ENCODE measurements around the gene ALOXE3. TPM values are rescaled to one million over a fixed set of nuclear protein-coding genes. Genes with fewer than 3 reads are reported as not detected.
"Not testable (repeated sequence)": the region's sequence is repeated elsewhere in the genome, so short reads cannot be mapped to it uniquely, and the experiment has no call there.

The ALOXE3 gene
- total RNA-seq, 1 donor from 2014 or later: 0.47 TPM

GRCh38 chr17:8069587-8069860 lies 48.8 kb downstream of the ALOXE3 start:
- no peak for DNase-seq

- no peak for DNase-seq
Measured at GRCh38 chr17:8068736-8069586, 49.4 kb downstream of the ALOXE3 start.

- no peak for DNase-seq
Measured at GRCh38 chr17:8067806-8068205, 50.5 kb downstream of the ALOXE3 start.

GRCh38 chr17:8066841-8067775 lies 51.2 kb downstream of the ALOXE3 start:
- DNase-seq: no peak

- no peak for DNase-seq
Measured at GRCh38 chr17:8064561-8065019, 53.7 kb downstream of the ALOXE3 start.

- no peak for DNase-seq
Measured at GRCh38 chr17:8063761-8064534, 54.4 kb downstream of the ALOXE3 start.

- DNase-seq: no peak
Measured at GRCh38 chr17:8062807-8063483, 55.4 kb downstream of the ALOXE3 start.

GRCh38 chr17:8062435-8062806 lies 55.9 kb downstream of the ALOXE3 start:
- no peak for DNase-seq

- DNase-seq: not testable (repeated sequence)
Measured at GRCh38 chr17:8061851-8062250, 56.5 kb downstream of the ALOXE3 start.

GRCh38 chr17:8060274-8060673 lies 58.0 kb downstream of the ALOXE3 start:
- no peak for DNase-seq

- DNase-seq: no peak
Measured at GRCh38 chr17:8059131-8059530, 59.2 kb downstream of the ALOXE3 start.

- no peak for DNase-seq
Measured at GRCh38 chr17:8057691-8058114, 60.6 kb downstream of the ALOXE3 start.

GRCh38 chr17:8056976-8057625 lies 61.2 kb downstream of the ALOXE3 start:
- DNase-seq: no peak

GRCh38 chr17:8056232-8056975 lies 61.9 kb downstream of the ALOXE3 start:
- DNase-seq: no peak

GRCh38 chr17:8055851-8056231 lies 62.5 kb downstream of the ALOXE3 start:
- DNase-seq: no peak

GRCh38 chr17:8053600-8053999 lies 64.7 kb downstream of the ALOXE3 start:
- DNase-seq: no peak

- no peak for DNase-seq
Measured at GRCh38 chr17:8052256-8053252, 65.8 kb downstream of the ALOXE3 start.

GRCh38 chr17:8051831-8052230 lies 66.5 kb downstream of the ALOXE3 start:
- DNase-seq: no peak

- no peak for DNase-seq
Measured at GRCh38 chr17:8048736-8049135, 69.6 kb downstream of the ALOXE3 start.

Data from occipital lobe (tissue), 2 donors.